HepG2 (cell line): ENCODE measurements around the gene SLC4A9. TPM values are rescaled to one million over a fixed set of nuclear protein-coding genes. Genes with fewer than 3 reads are reported as not detected.

Experiments
- ATAC-seq: fragments of 200-7000 bp; cut with Tn5 transposase; 3 replicates; pipeline ENCODE4 v1.9.1; 2020; ENCODE audit warnings: mild to moderate bottlenecking, moderate library complexity
- BruUV-seq: library from RNA; stranded (reverse); fragments of 400-500 nt; replicated peaks from 2 replicates; lab custom pipeline; 2021; lab: Mats Ljungman, UMichigan
- CTCF ChIA-PET: fragments of 300-600 bp; formaldehyde crosslinking; extraction: SDS; loops from one replicate; lab custom pipeline; 2021; ENCODE audit warnings: low total read pairs, inconsistent platforms, low intra/inter-chr PET ratio; lab: Yijun Ruan, JAX
- POLR2A ChIA-PET: fragments of 350-600 bp; sonication (Branson Sonifier 250); formaldehyde crosslinking; loops from one replicate; lab custom pipeline; 2020; ENCODE audit warnings: antibody characterized with exemption, inconsistent platforms; lab: Yijun Ruan, JAX
- DNase-seq: peaks from one replicate; pipeline ENCODE4 v3.0.0-alpha.2; 2015; ENCODE audit warnings: low spot score
- FAIRE-seq: peaks from 3 replicates; lab custom pipeline; 2011; peaks lifted over from hg19 to GRCh38; lab: Jason Lieb, UNC
- H2AFZ ChIP-seq: one replicate; pipeline ENCODE4 v1.6.1; 2011; ENCODE audit warnings: low read length, inconsistent platforms
- H3K27ac ChIP-seq: fragments of 300-600 bp; 3 replicates; pipeline ENCODE4 v1.8.0; 2011; ENCODE audit warnings: mixed run types, mild to moderate bottlenecking, mixed read lengths, low read length, inconsistent platforms; ENCODE audit not compliant: insufficient read depth; ENCODE audit errors: extremely low read length
- H3K27me3 ChIP-seq, 2 experiments: fragments of 200-600 bp in 1 of 2; 2 replicates in 1 of 2; 3 replicates in 1 of 2; pipeline versions ENCODE4 v1.6.0 to v1.8.0; 2011; ENCODE audit warnings: low read length in 2 of 2, mild to moderate bottlenecking in 2 of 2, moderate library complexity in 2 of 2, inconsistent platforms in 1 of 2; ENCODE audit not compliant: insufficient read depth in 2 of 2, control insufficient read depth in 1 of 2
- H3K36me3 ChIP-seq, 2 experiments: fragments of 200-600 bp in 1 of 2; replicated peaks in 1 of 2; 2 replicates in 1 of 2; 3 replicates in 1 of 2; pipeline versions ENCODE4 v1.5.1 to v1.8.0; 2011; ENCODE audit warnings: low read length in 2 of 2, inconsistent platforms in 1 of 2; ENCODE audit not compliant: insufficient read depth in 2 of 2, control insufficient read depth in 1 of 2
- H3K4me1 ChIP-seq: 2 replicates; pipeline ENCODE4 v1.5.1; 2012; ENCODE audit warnings: low read length, inconsistent platforms; ENCODE audit not compliant: insufficient read depth
- H3K4me2 ChIP-seq: 2 replicates; pipeline ENCODE4 v1.6.0; 2011; ENCODE audit warnings: low read depth, low read length, inconsistent platforms
- H3K4me3 ChIP-seq, 3 experiments: fragments of 200-600 bp in 1 of 3; sonication (generic), shearing (Covaris generic) in 1 of 3; replicated peaks in 1 of 3; 2 replicates each; pipeline ENCODE4 v1.5.1; 2011 to 2016; ENCODE audit warnings: low read length in 3 of 3, inconsistent platforms in 2 of 3, low read depth in 2 of 3, mild to moderate bottlenecking in 2 of 3, control low read depth in 1 of 3, mixed read lengths in 1 of 3; ENCODE audit not compliant: insufficient read depth in 1 of 3
- H3K79me2 ChIP-seq: one replicate; pipeline ENCODE4 v1.6.1; 2011; ENCODE audit warnings: low read length, inconsistent platforms; ENCODE audit not compliant: insufficient read depth
- H3K9ac ChIP-seq: 2 replicates; pipeline ENCODE4 v1.6.0; 2011; ENCODE audit warnings: mild to moderate bottlenecking, low read depth, low read length, inconsistent platforms; ENCODE audit not compliant: insufficient read depth
- H3K9me3 ChIP-seq: 2 replicates; pipeline ENCODE4 v1.5.1; 2012; ENCODE audit warnings: mild to moderate bottlenecking, low read length
- H4K20me1 ChIP-seq: 2 replicates; pipeline ENCODE4 v1.6.0; 2011; ENCODE audit warnings: inconsistent platforms, mild to moderate bottlenecking, low read length, moderate library complexity; ENCODE audit not compliant: insufficient read depth
- ARHGAP35 ChIP-seq: sonication (generic); formaldehyde crosslinking; IDR thresholded peaks from 2 replicates; pipeline ENCODE4 v1.9.0; 2022; ENCODE audit warnings: mild to moderate bottlenecking, inconsistent platforms, moderate library complexity, missing genetic modification reagents, borderline replicate concordance
- GTF3A ChIP-seq: sonication (generic); formaldehyde crosslinking; conservative IDR thresholded peaks from 2 replicates; pipeline ENCODE4 v1.4.0; 2020; ENCODE audit warnings: mild to moderate bottlenecking, missing genetic modification reagents
- TBX2 ChIP-seq: sonication (generic); formaldehyde crosslinking; IDR thresholded peaks from 2 replicates; pipeline ENCODE4 v1.5.0; 2020; ENCODE audit warnings: missing genetic modification reagents, mild to moderate bottlenecking, borderline replicate concordance
- ZNF609 ChIP-seq: sonication (generic); formaldehyde crosslinking; IDR thresholded peaks from 2 replicates; pipeline ENCODE4 v1.4.0; 2020; ENCODE audit warnings: mild to moderate bottlenecking, missing genetic modification reagents, borderline replicate concordance
- WGBS: methylation state at CpG from one replicate; pipeline ENCODE4 v1.1.6; 2017; ENCODE audit warnings: low lambda C conversion rate; 5-methylcytosine and 5-hydroxymethylcytosine counted together
- in situ Hi-C: cut with HindIII; loops from 2 replicates; pipeline ENCODE4 v1.10.0; 2017; ENCODE audit warnings: low pct_unique_long_range_greater_than_20kb; ENCODE audit not compliant: extremely low pct_ligation_motif_present
- intact Hi-C: fragments of 100-400 bp; cut with micrococcal nuclease; formaldehyde crosslinking; loops from one replicate; pipeline ENCODE4 v1.10.0; 2022; ENCODE audit not compliant: unreplicated experiment
- polyA plus RNA-seq, 8 experiments: library from polyadenylated mRNA; depleted of rRNA in 3 of 8; stranded (reverse) in 7 of 8; unstranded in 1 of 8; fragments of >200 nt; fragmentation: Illumina TruSeq in 4 of 8; extraction: Trizol in 4 of 8; gene quantifications; 2 replicates each; pipeline versions ENCODE4 v1.2.1 to v1.2.3, GENCODE V29; 2011 to 2016; ENCODE audit warnings: low read depth in 4 of 8, missing spikeins in 1 of 8, mixed read lengths in 1 of 8; ENCODE audit not compliant: insufficient read depth in 1 of 8
- total RNA-seq, 5 experiments: library from RNA; depleted of rRNA; stranded (reverse); fragments of >200 nt; fragmentation: Illumina TruSeq; extraction: Trizol; gene quantifications; 2 replicates each; pipeline ENCODE4 v1.2.3, GENCODE V29; 2016; ENCODE audit warnings: low read depth in 1 of 5
- TF ChIP-seq, protein P1 (sequence below): sonication (generic); formaldehyde crosslinking; IDR thresholded peaks from 2 replicates; pipeline ENCODE4 v1.4.0; 2020; ENCODE audit warnings: missing genetic modification reagents, borderline replicate concordance
- TF ChIP-seq, protein P2 (sequence below): sonication (generic); formaldehyde crosslinking; IDR thresholded peaks from 2 replicates; pipeline ENCODE4 v1.5.1; 2020; ENCODE audit warnings: mild to moderate bottlenecking, missing genetic modification reagents

SLC4A9 gene
- total and polyA plus RNA-seq, 2 of the 13 experiments (the other 11 are each of a cell fraction or from before 2014, with no cell fraction given) = not detected

DNA sequence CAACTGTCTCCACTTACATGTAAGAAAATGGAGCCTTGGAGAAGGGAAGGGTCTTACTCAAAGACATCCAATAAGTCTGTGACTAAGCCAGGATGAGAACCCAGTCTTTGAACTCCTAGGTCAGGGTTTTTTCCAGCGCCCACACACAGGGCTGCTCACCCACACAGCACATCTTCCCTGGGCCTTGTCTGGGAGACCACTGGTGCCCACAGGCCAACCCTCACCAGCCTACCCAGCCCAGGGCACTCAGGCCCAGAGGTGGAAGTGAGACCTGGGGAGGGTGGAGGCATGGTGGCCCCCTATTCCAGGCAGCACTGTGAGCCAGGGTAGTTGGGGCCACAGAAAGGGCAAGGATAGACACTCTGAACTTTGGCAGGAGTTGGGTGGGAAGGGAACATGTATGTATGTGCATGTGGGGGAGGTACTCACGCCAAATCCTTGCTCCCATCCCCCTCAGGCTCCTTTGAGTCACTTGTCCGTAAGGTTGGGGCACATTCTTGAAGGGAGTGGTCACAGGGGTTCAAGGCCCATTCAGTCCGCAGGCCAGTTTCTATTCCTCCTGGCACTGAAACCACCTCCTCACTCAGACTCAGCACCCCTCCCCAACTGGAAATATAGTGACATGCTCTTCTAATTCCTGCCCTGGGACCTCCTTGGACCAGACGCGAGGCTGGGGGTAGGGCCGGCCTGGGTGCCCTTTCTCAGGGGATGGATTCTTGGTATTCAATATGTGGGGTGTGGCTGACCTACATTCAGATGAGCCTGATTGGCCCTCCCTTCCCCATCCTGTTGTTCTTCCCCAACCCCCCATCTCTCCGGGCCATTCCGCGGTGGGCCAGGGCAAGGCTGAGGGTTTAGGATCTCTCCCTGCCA, 2.9 kb upstream of the SLC4A9 start:
- no TSS peak for BruUV-seq
- no peaks in the 10 kb centered on the region for H3K36me3 ChIP-seq
- peaks cover 35% of the 10 kb centered on the region for H3K4me1 ChIP-seq
- CTCF ChIA-PET = interaction anchor here (0.6 to 2.8 kb wide), 5 partner anchors 10 to 117 kb away, joined by 3 to 31 read pairs (median 7); partner anchors contain the start of gene HBEGF
- FAIRE-seq (no peak), DNase-seq (no peak)
- intact Hi-C loops = loop anchor here (1.0 kb wide), 1 partner anchor 113 kb away; no protein-coding TSS in a partner anchor
- 29% methylated on average over 7 of the region's 10 CpGs for WGBS
- H3K9me3 ChIP-seq = no peaks in the 10 kb centered on the region
- H3K4me2 ChIP-seq = peak overlapping the region; percentile 75
- no peaks in the 10 kb centered on the region for H3K27me3 ChIP-seq
- in situ Hi-C loops = no loop called here
- no peak overlapping the region for H3K27ac ChIP-seq
- H3K79me2 ChIP-seq = no peaks in the 10 kb centered on the region
- H3K4me3 ChIP-seq = peak overlapping the region in 1 of 3 experiments; percentile 58; a peak in 1 of 6 replicates
- TF ChIP-seq ARHGAP35 (CRISPR knock-in tag) = no peak
- no peak for TF ChIP-seq GTF3A (CRISPR knock-in tag)
- 0 out of 2 replicates have a peak, but pooled peaks have one; percentile 2 for TF ChIP-seq TBX2 (CRISPR knock-in tag)
- TF ChIP-seq, protein P1, sequence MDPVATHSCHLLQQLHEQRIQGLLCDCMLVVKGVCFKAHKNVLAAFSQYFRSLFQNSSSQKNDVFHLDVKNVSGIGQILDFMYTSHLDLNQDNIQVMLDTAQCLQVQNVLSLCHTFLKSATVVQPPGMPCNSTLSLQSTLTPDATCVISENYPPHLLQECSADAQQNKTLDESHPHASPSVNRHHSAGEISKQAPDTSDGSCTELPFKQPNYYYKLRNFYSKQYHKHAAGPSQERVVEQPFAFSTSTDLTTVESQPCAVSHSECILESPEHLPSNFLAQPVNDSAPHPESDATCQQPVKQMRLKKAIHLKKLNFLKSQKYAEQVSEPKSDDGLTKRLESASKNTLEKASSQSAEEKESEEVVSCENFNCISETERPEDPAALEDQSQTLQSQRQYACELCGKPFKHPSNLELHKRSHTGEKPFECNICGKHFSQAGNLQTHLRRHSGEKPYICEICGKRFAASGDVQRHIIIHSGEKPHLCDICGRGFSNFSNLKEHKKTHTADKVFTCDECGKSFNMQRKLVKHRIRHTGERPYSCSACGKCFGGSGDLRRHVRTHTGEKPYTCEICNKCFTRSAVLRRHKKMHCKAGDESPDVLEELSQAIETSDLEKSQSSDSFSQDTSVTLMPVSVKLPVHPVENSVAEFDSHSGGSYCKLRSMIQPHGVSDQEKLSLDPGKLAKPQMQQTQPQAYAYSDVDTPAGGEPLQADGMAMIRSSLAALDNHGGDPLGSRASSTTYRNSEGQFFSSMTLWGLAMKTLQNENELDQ (CRISPR knock-in tag) = no peak
- TF ChIP-seq ZNF609 (CRISPR knock-in tag) = no peak
- TF ChIP-seq, protein P2, sequence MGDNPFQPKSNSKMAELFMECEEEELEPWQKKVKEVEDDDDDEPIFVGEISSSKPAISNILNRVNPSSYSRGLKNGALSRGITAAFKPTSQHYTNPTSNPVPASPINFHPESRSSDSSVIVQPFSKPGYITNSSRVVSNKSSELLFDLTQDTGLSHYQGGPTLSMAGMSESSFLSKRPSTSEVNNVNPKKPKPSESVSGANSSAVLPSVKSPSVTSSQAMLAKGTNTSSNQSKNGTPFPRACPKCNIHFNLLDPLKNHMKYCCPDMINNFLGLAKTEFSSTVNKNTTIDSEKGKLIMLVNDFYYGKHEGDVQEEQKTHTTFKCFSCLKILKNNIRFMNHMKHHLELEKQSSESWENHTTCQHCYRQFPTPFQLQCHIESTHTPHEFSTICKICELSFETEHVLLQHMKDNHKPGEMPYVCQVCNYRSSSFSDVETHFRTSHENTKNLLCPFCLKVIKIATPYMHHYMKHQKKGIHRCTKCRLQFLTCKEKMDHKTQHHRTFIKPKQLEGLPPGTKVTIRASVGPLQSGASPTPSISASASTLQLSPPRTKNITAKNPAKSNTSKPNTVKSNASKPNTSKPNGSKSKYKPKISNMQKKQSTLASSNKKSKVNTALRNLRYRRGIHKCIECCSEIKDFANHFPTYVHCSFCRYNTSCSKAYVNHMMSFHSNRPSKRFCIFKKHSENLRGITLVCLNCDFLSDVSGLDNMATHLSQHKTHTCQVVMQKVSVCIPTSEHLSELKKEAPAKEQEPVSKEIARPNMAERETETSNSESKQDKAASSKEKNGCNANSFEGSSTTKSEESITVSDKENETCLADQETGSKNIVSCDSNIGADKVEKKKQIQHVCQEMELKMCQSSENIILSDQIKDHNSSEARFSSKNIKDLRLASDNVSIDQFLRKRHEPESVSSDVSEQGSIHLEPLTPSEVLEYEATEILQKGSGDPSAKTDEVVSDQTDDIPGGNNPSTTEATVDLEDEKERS (CRISPR knock-in tag) = 0 out of 2 replicates have a peak, but pooled peaks have one; percentile 5
- TF ChIP-seq, all 625 proteins: peak for 2
- H4K20me1 ChIP-seq = no peaks in the 10 kb centered on the region
- H3K9ac ChIP-seq = no peak overlapping the region
- no peak overlapping the region for H2AFZ ChIP-seq
- POLR2A ChIA-PET = no interaction called here
- no peak for ATAC-seq
